Measurements from ENCODE around the gene COL5A2. TPM values are rescaled to one million over a fixed set of nuclear protein-coding genes. Genes with fewer than 3 reads are reported as not detected.

Gene COL5A2
- total RNA-seq, 6 donors from 2014 or later, result 9.0 to 42.7 (median 26.8) TPM

GRCh38 chr2:189082376-189082975, 97.1 kb downstream of the COL5A2 start:
- no peaks in the 10 kb centered on the region for H3K9me3 ChIP-seq
- no peaks in the 10 kb centered on the region for H3K4me1 ChIP-seq
- ATAC-seq (ENCODE audit: low FRiP score in 2 of 2), result peak in 1 of 2 donors; percentile 41
- H3K4me3 ChIP-seq, result no peak overlapping the region
- no peak overlapping the region for H3K27ac ChIP-seq
- H3K36me3 ChIP-seq, result no peaks in the 10 kb centered on the region
- no peak for DNase-seq
- H3K27me3 ChIP-seq, result no peaks in the 10 kb centered on the region
- no peak for TF ChIP-seq CTCF (IDR thresholded peaks at IDR 0.05)
- TF ChIP-seq POLR2A (IDR thresholded peaks at IDR 0.05), result no peak
- peak; percentile 27 to 43 for TF ChIP-seq POLR2AphosphoS5 (IDR thresholded peaks at IDR 0.05)
- TF ChIP-seq EP300 (IDR thresholded peaks at IDR 0.05), result no peak
- 56 to 69% methylated on average over 3 of the region's 3 CpGs for WGBS, 2 donors

- Histone ChIP-seq H3K9me3 (no peaks in the 10 kb centered on the region), H3K4me3 (no peak overlapping the region), H3K36me3 (no peaks in the 10 kb centered on the region), H3K27ac (no peak overlapping the region), H3K27me3 (no peaks in the 10 kb centered on the region), H3K4me1 (no peaks in the 10 kb centered on the region)
- DNase-seq (no peak), ATAC-seq (ENCODE audit: low FRiP score in 2 of 2) (peak in 1 of 2 donors; percentile 66)
- 47 to 50% methylated on average over 3 of the region's 3 CpGs for WGBS, 2 donors
- TF ChIP-seq CTCF (IDR thresholded peaks at IDR 0.05) (no peak), EP300 (IDR thresholded peaks at IDR 0.05) (no peak), POLR2AphosphoS5 (IDR thresholded peaks at IDR 0.05) (no peak), POLR2A (IDR thresholded peaks at IDR 0.05) (no peak)
Measured at GRCh38 chr2:189076572-189076971, 103.0 kb downstream of the COL5A2 start.

- H3K9me3 ChIP-seq, result no peaks in the 10 kb centered on the region
- H3K27me3 ChIP-seq, result no peaks in the 10 kb centered on the region
- H3K27ac ChIP-seq, result no peak overlapping the region
- H3K4me3 ChIP-seq, result no peak overlapping the region
- WGBS, 2 donors, result 89 to 93% methylated on average over 3 of the region's 3 CpGs
- H3K36me3 ChIP-seq, result no peaks in the 10 kb centered on the region
- no peaks in the 10 kb centered on the region for H3K4me1 ChIP-seq
- ATAC-seq (ENCODE audit: low FRiP score in 2 of 2) (no peak), DNase-seq (no peak)
- TF ChIP-seq POLR2AphosphoS5 (IDR thresholded peaks at IDR 0.05) (no peak), POLR2A (IDR thresholded peaks at IDR 0.05) (no peak), CTCF (IDR thresholded peaks at IDR 0.05) (no peak)
Measured at GRCh38 chr2:189076120-189076519, 103.4 kb downstream of the COL5A2 start.

GRCh38 chr2:189074506-189074905, 105.1 kb downstream of the COL5A2 start:
- Histone ChIP-seq H3K4me3 (no peak overlapping the region), H3K27ac (no peak overlapping the region), H3K9me3 (no peaks in the 10 kb centered on the region), H3K27me3 (no peaks in the 10 kb centered on the region), H3K36me3 (no peaks in the 10 kb centered on the region), H3K4me1 (no peaks in the 10 kb centered on the region)
- ATAC-seq (ENCODE audit: low FRiP score in 2 of 2), result no peak
- no peak for TF ChIP-seq POLR2AphosphoS5 (IDR thresholded peaks at IDR 0.05)
- TF ChIP-seq CTCF (IDR thresholded peaks at IDR 0.05), result no peak
- TF ChIP-seq EP300 (IDR thresholded peaks at IDR 0.05), result no peak
- TF ChIP-seq POLR2A (IDR thresholded peaks at IDR 0.05), result no peak
- no peak for DNase-seq
- 84 to 89% methylated on average over 3 of the region's 3 CpGs for WGBS, 2 donors

- ATAC-seq (ENCODE audit: low FRiP score in 2 of 2), result no peak
- no peak overlapping the region for H3K4me3 ChIP-seq
- no peak for DNase-seq
- no peaks in the 10 kb centered on the region for H3K27me3 ChIP-seq
- H3K4me1 ChIP-seq, result no peaks in the 10 kb centered on the region
- no peak overlapping the region for H3K27ac ChIP-seq
- WGBS, 2 donors, result 93 to 97% methylated on average over 1 of the region's 1 CpG
- TF ChIP-seq EP300 (IDR thresholded peaks at IDR 0.05) (no peak), CTCF (IDR thresholded peaks at IDR 0.05) (no peak), POLR2A (IDR thresholded peaks at IDR 0.05) (no peak), POLR2AphosphoS5 (IDR thresholded peaks at IDR 0.05) (no peak)
- H3K36me3 ChIP-seq, result no peaks in the 10 kb centered on the region
- H3K9me3 ChIP-seq, result no peaks in the 10 kb centered on the region
Measured at GRCh38 chr2:189072036-189072435, 107.5 kb downstream of the COL5A2 start.

Measured in upper lobe of left lung (tissue), 6 donors.